Measurements from ENCODE around the gene GRIN2A. TPM values are rescaled to one million over a fixed set of nuclear protein-coding genes. Genes with fewer than 3 reads are reported as not detected.
"Not testable (repeated sequence)": the region's sequence is repeated elsewhere in the genome, so short reads cannot be mapped to it uniquely, and the experiment has no call there.

The GRIN2A gene
- total RNA-seq, 1 donor from 2014 or later, result not detected

- no peak for DNase-seq (ENCODE audit: low read depth in 2 of 2)
These were observed 260.2 kb downstream of the GRIN2A start for GRCh38 chr16:9921997-9922396.

- DNase-seq (ENCODE audit: low read depth in 2 of 2), result no peak
These were observed 262.8 kb downstream of the GRIN2A start for GRCh38 chr16:9919460-9919859.

GRCh38 chr16:9917691-9918090 lies 264.5 kb downstream of the GRIN2A start:
- DNase-seq (ENCODE audit: low read depth in 2 of 2), result no peak

GRCh38 chr16:9913604-9914326 lies 268.5 kb downstream of the GRIN2A start:
- DNase-seq (ENCODE audit: low read depth in 2 of 2), result no peak

- no peak for DNase-seq (ENCODE audit: low read depth in 2 of 2)
These were observed 270.2 kb downstream of the GRIN2A start for GRCh38 chr16:9911989-9912388.

GRCh38 chr16:9911231-9911630 lies 271.0 kb downstream of the GRIN2A start:
- DNase-seq (ENCODE audit: low read depth in 2 of 2), result no peak

GRCh38 chr16:9909072-9909825 lies 273.0 kb downstream of the GRIN2A start:
- no peak for DNase-seq (ENCODE audit: low read depth in 2 of 2)

- no peak for DNase-seq (ENCODE audit: low read depth in 2 of 2)
These were observed 273.6 kb downstream of the GRIN2A start for GRCh38 chr16:9908613-9909012.

- DNase-seq (ENCODE audit: low read depth in 2 of 2), result no peak
These were observed 274.5 kb downstream of the GRIN2A start for GRCh38 chr16:9907752-9908151.

- DNase-seq (ENCODE audit: low read depth in 2 of 2), result no peak
These were observed 276.0 kb downstream of the GRIN2A start for GRCh38 chr16:9906218-9906617.

- no peak for DNase-seq (ENCODE audit: low read depth in 2 of 2)
These were observed 277.7 kb downstream of the GRIN2A start for GRCh38 chr16:9904526-9904925.

GRCh38 chr16:9900576-9900975 lies 281.7 kb downstream of the GRIN2A start:
- DNase-seq (ENCODE audit: low read depth in 2 of 2), result no peak

GRCh38 chr16:9898555-9898954 lies 283.7 kb downstream of the GRIN2A start:
- DNase-seq (ENCODE audit: low read depth in 2 of 2), result no peak

GRCh38 chr16:9898124-9898523 lies 284.1 kb downstream of the GRIN2A start:
- DNase-seq (ENCODE audit: low read depth in 2 of 2), result no peak

- DNase-seq (ENCODE audit: low read depth in 2 of 2), result no peak
These were observed 286.4 kb downstream of the GRIN2A start for GRCh38 chr16:9895817-9896216.

- no peak for DNase-seq (ENCODE audit: low read depth in 2 of 2)
These were observed 296.4 kb downstream of the GRIN2A start for GRCh38 chr16:9885876-9886275.

GRCh38 chr16:9885467-9885866 lies 296.8 kb downstream of the GRIN2A start:
- DNase-seq (ENCODE audit: low read depth in 2 of 2), result no peak

- not testable (repeated sequence) for DNase-seq (ENCODE audit: low read depth in 2 of 2)
These were observed 306.2 kb downstream of the GRIN2A start for GRCh38 chr16:9875981-9876380.

- no peak for DNase-seq (ENCODE audit: low read depth in 2 of 2)
These were observed 308.0 kb downstream of the GRIN2A start for GRCh38 chr16:9874219-9874618.

- no peak for DNase-seq (ENCODE audit: low read depth in 2 of 2)
These were observed 311.3 kb downstream of the GRIN2A start for GRCh38 chr16:9870962-9871361.

- DNase-seq (ENCODE audit: low read depth in 2 of 2), result no peak
These were observed 312.5 kb downstream of the GRIN2A start for GRCh38 chr16:9869776-9870175.

GRCh38 chr16:9868606-9869149 lies 313.6 kb downstream of the GRIN2A start:
- DNase-seq (ENCODE audit: low read depth in 2 of 2), result no peak

GRCh38 chr16:9867176-9867575 lies 315.1 kb downstream of the GRIN2A start:
- no peak for DNase-seq (ENCODE audit: low read depth in 2 of 2)
